Left ventricle myocardium inferior (tissue), 1 donor: ENCODE results near the gene EAPP. TPM values are rescaled to one million over a fixed set of nuclear protein-coding genes. Genes with fewer than 3 reads are reported as not detected.
"Not testable (repeated sequence)": the region's sequence is repeated elsewhere in the genome, so short reads cannot be mapped to it uniquely, and the experiment has no call there.

Experiments
- DNase-seq: peaks from one replicate; pipeline ENCODE4 v3.0.0-alpha.2; 2020
- H3K27ac ChIP-seq: fragments of 200-600 bp; replicated peaks from 2 replicates; pipeline ENCODE4 v1.8.0; 2021
- H3K27me3 ChIP-seq: fragments of 200-600 bp; 2 replicates; pipeline ENCODE4 v1.8.0; 2021; ENCODE audit warnings: low read depth
- H3K36me3 ChIP-seq: fragments of 200-600 bp; 2 replicates; pipeline ENCODE4 v1.8.0; 2021
- H3K4me1 ChIP-seq: fragments of 200-600 bp; 2 replicates; pipeline ENCODE4 v1.8.0; 2021
- H3K4me3 ChIP-seq: fragments of 200-600 bp; 2 replicates; pipeline ENCODE4 v1.8.0; 2021; ENCODE audit warnings: mild to moderate bottlenecking, moderate library complexity
- H3K9me3 ChIP-seq: fragments of 200-600 bp; replicated peaks from 2 replicates; pipeline ENCODE4 v1.8.0; 2021
- CTCF ChIP-seq: fragments of 200-600 bp; IDR thresholded peaks from 2 replicates; pipeline ENCODE4 v1.8.0; 2021; ENCODE audit warnings: antibody characterized with exemption, mild to moderate bottlenecking, borderline replicate concordance
- intact Hi-C: fragments of 100-400 bp; cut with micrococcal nuclease; formaldehyde crosslinking; loops from one replicate; pipeline ENCODE4 v1.11.0; 2022
- total RNA-seq: library from RNA; stranded (reverse); fragmentation: NEBNext Ultra II Directional; extraction: Animal tissue kit (Norgen Biotek cat#: 25700); gene quantifications from one replicate; pipeline ENCODE4 v1.2.1, GENCODE V29; 2021
- donor health status: DM: no; HTN: yes; CAD: no; lungs with severe emphysema.

The EAPP gene
- total RNA-seq, 1 donor from 2014 or later: 17.5 TPM

- DNase-seq: no peak
- Histone ChIP-seq H3K27ac (no peak overlapping the region), H3K4me3 (no peak overlapping the region), H3K9me3 (no peaks in the 10 kb centered on the region), H3K36me3 (no peaks in the 10 kb centered on the region), H3K4me1 (no peaks in the 10 kb centered on the region), H3K27me3 (no peaks in the 10 kb centered on the region)
- no peak for TF ChIP-seq CTCF
- intact Hi-C loops: no loop called here
Observed at GRCh38 chr14:34507884-34508283, 31.6 kb downstream of the EAPP start.

DNA sequence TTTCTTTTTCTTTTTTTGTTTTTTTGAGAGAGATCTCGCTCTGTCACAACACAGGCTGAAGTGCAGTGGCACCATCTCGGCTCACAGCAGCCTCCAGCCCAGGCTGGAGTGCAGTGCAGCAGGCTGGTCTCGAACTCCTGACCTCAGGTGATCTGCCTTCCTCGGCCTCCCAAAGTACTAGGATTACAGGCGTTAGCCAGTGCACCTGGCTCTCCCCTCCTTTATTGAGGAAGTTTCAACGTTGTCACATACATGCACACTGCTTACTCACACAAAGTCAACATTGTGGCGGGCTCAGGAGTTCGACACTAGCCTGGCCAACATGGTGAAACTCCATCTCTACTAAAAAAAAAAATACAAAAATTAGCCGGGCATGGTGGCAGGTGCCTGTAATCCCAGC is 32.0 kb downstream of the EAPP start:
- intact Hi-C loops: no loop called here
- Histone ChIP-seq H3K27ac (no peak overlapping the region), H3K4me3 (no peak overlapping the region), H3K27me3 (no peaks in the 10 kb centered on the region), H3K4me1 (peaks cover 4% of the 10 kb centered on the region), H3K9me3 (no peaks in the 10 kb centered on the region), H3K36me3 (no peaks in the 10 kb centered on the region)
- TF ChIP-seq CTCF: no peak
- no peak for DNase-seq

- intact Hi-C loops, H3K9me3 ChIP-seq, H3K27me3 ChIP-seq, DNase-seq, H3K4me3 ChIP-seq, H3K4me1 ChIP-seq, H3K36me3 ChIP-seq, H3K27ac ChIP-seq: not testable (repeated sequence)
Observed at GRCh38 chr14:34505124-34505491, 34.4 kb downstream of the EAPP start.

DNA sequence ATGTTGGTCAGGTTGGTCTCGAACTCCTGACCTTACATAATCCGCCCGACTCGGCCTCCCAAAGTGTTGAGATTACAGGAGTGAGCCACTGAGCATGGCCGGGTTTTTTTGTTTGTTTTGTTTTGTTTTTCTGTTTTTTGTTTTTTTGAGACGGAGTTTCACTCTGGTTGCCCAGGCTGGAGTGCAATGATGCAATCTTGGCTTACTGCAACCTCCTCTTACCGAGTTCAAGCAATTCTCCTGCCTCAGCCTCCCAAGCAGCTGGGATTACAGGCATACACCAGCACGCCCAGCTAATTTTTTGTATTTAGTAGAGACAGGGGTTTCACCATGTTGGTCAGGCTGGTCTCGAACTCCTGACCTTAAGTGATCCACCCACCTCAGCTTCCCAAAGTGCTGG is 35.5 kb downstream of the EAPP start:
- H3K4me3 ChIP-seq, H3K27ac ChIP-seq, H3K4me1 ChIP-seq, H3K27me3 ChIP-seq, H3K36me3 ChIP-seq, DNase-seq, intact Hi-C loops, H3K9me3 ChIP-seq: not testable (repeated sequence)

GRCh38 chr14:34502545-34503225 is 36.8 kb downstream of the EAPP start:
- H3K4me1 ChIP-seq: peaks cover 7% of the 10 kb centered on the region
- no peaks in the 10 kb centered on the region for H3K36me3 ChIP-seq
- TF ChIP-seq CTCF: no peak
- no peak for DNase-seq
- H3K27ac ChIP-seq: peak overlapping the region; percentile 28
- intact Hi-C loops: no loop called here
- no peaks in the 10 kb centered on the region for H3K9me3 ChIP-seq
- no peak overlapping the region for H3K4me3 ChIP-seq
- H3K27me3 ChIP-seq: no peaks in the 10 kb centered on the region

GRCh38 chr14:34502001-34502400 is 37.5 kb downstream of the EAPP start:
- Histone ChIP-seq H3K27me3 (no peaks in the 10 kb centered on the region), H3K4me3 (no peak overlapping the region), H3K27ac (peak overlapping the region; percentile 28), H3K36me3 (no peaks in the 10 kb centered on the region), H3K9me3 (no peaks in the 10 kb centered on the region), H3K4me1 (peaks cover 7% of the 10 kb centered on the region)
- DNase-seq: no peak
- no peak for TF ChIP-seq CTCF
- intact Hi-C loops: no loop called here
